A673 (cell line): ENCODE results near the gene STAB1. TPM values are rescaled to one million over a fixed set of nuclear protein-coding genes. Genes with fewer than 3 reads are reported as not detected.

ENCODE experiments used
- BruUV-seq: library from RNA; stranded (reverse); fragments of 400-500 nt; replicated peaks from 2 replicates; lab custom pipeline; 2021; lab: Mats Ljungman, UMichigan
- CTCF ChIA-PET: fragments of 300-600 bp; sonication (Branson Sonifier 250); formaldehyde crosslinking; loops from one replicate; lab custom pipeline; 2022; ENCODE audit warnings: antibody characterized with exemption; lab: Charles Lee
- POLR2A ChIA-PET: fragments of 300-600 bp; sonication (Branson Sonifier 250); formaldehyde crosslinking; loops from one replicate; lab custom pipeline; 2022; ENCODE audit warnings: antibody characterized with exemption; ENCODE audit not compliant: low non-redundant PET; lab: Charles Lee
- DNase-seq: peaks from one replicate; pipeline ENCODE4 v3.0.0-alpha.2; 2015; ENCODE audit warnings: low spot score
- H3K27ac ChIP-seq: fragments of 200-600 bp; sonication (generic); 2 replicates; pipeline ENCODE4 v1.5.1; 2016; ENCODE audit warnings: mixed run types, low read depth, mild to moderate bottlenecking, mixed read lengths, antibody characterized with exemption, low read length; ENCODE audit not compliant: poor library complexity, severe bottlenecking
- H3K27me3 ChIP-seq: fragments of 200-600 bp; sonication (generic); replicated peaks from 2 replicates; pipeline ENCODE4 v1.6.1; 2017; ENCODE audit warnings: mixed run types, low read depth, mild to moderate bottlenecking, mixed read lengths, antibody characterized with exemption, low read length; ENCODE audit not compliant: insufficient read depth, poor library complexity
- H3K36me3 ChIP-seq: fragments of 200-600 bp; sonication (generic); 2 replicates; pipeline ENCODE4 v1.6.1; 2016; ENCODE audit warnings: mixed run types, mild to moderate bottlenecking, mixed read lengths, antibody characterized with exemption, low read length; ENCODE audit not compliant: insufficient read depth, poor library complexity, severe bottlenecking
- H3K4me1 ChIP-seq: fragments of 200-600 bp; sonication (generic); 2 replicates; pipeline ENCODE4 v1.6.1; 2017; ENCODE audit warnings: mixed run types, mild to moderate bottlenecking, mixed read lengths, antibody characterized with exemption, low read length; ENCODE audit not compliant: insufficient read depth, poor library complexity, severe bottlenecking
- H3K4me3 ChIP-seq: fragments of 200-600 bp; sonication (generic); 2 replicates; pipeline ENCODE4 v1.5.1; 2016; ENCODE audit warnings: low read depth, mixed run types, mild to moderate bottlenecking, mixed read lengths, low read length; ENCODE audit not compliant: poor library complexity, severe bottlenecking
- H3K9me3 ChIP-seq: fragments of 200-600 bp; sonication (generic); 2 replicates; pipeline ENCODE4 v1.6.1; 2016; ENCODE audit warnings: mixed run types, low read depth, mild to moderate bottlenecking, mixed read lengths, antibody characterized with exemption, low read length; ENCODE audit not compliant: poor library complexity, severe bottlenecking
- CTCF ChIP-seq: fragments of 300-800, 200-600 bp; sonication (generic); conservative IDR thresholded peaks from 2 replicates; pipeline ENCODE4 v1.5.1; 2017; ENCODE audit warnings: low read depth, mild to moderate bottlenecking, antibody characterized with exemption, low read length, moderate library complexity, mixed read lengths
- EZH2 ChIP-seq: fragments of 200-600 bp; sonication (generic); IDR thresholded peaks from 2 replicates; pipeline ENCODE4 v1.6.1; 2017; ENCODE audit warnings: borderline replicate concordance, low read depth, mild to moderate bottlenecking, mixed read lengths, antibody characterized with exemption, low read length; ENCODE audit not compliant: poor library complexity, severe bottlenecking
- intact Hi-C: fragments of 100-400 bp; cut with micrococcal nuclease; formaldehyde crosslinking; loops from one replicate; pipeline ENCODE4 v1.10.0; 2022; ENCODE audit not compliant: unreplicated experiment
- total RNA-seq: library from RNA; stranded (reverse); gene quantifications from 2 replicates; pipeline ENCODE4 v1.2.3, GENCODE V29; 2021

Gene STAB1
- total RNA-seq, 1 experiment from 2014 or later, result 0.41 TPM

- no peak for TF ChIP-seq EZH2
- TF ChIP-seq CTCF, result no peak
- H3K9me3 ChIP-seq, result no peaks in the 10 kb centered on the region
- no peak overlapping the region for H3K27ac ChIP-seq
- intact Hi-C loops, result no loop called here
- ChIA-PET POLR2A (no interaction called here), CTCF (interaction anchor here (0.6 kb wide), 1 partner anchor 706 kb away, joined by 4 read pairs; no protein-coding TSS in a partner anchor)
- peaks cover 3% of the 10 kb centered on the region for H3K36me3 ChIP-seq
- no peaks in the 10 kb centered on the region for H3K4me1 ChIP-seq
- no TSS peak for BruUV-seq
- H3K27me3 ChIP-seq, result no peaks in the 10 kb centered on the region
- DNase-seq, result no peak
- H3K4me3 ChIP-seq, result no peak overlapping the region
Measured at GRCh38 chr3:52483081-52483480, 12.1 kb upstream of the STAB1 start.

GRCh38 chr3:52483577-52484381 lies 11.4 kb upstream of the STAB1 start:
- ChIA-PET CTCF (no interaction called here), POLR2A (no interaction called here)
- no peak overlapping the region for H3K4me3 ChIP-seq
- no peak for DNase-seq
- no peaks in the 10 kb centered on the region for H3K9me3 ChIP-seq
- no peaks in the 10 kb centered on the region for H3K4me1 ChIP-seq
- no peak overlapping the region for H3K27ac ChIP-seq
- H3K27me3 ChIP-seq, result no peaks in the 10 kb centered on the region
- no TSS peak for BruUV-seq
- intact Hi-C loops, result no loop called here
- TF ChIP-seq CTCF (no peak), EZH2 (no peak)
- peaks cover 3% of the 10 kb centered on the region for H3K36me3 ChIP-seq

GRCh38 chr3:52484680-52485461 lies 10.3 kb upstream of the STAB1 start:
- Histone ChIP-seq H3K27ac (no peak overlapping the region), H3K4me3 (no peak overlapping the region), H3K9me3 (no peaks in the 10 kb centered on the region), H3K36me3 (peaks cover 3% of the 10 kb centered on the region), H3K4me1 (no peaks in the 10 kb centered on the region), H3K27me3 (no peaks in the 10 kb centered on the region)
- CTCF ChIA-PET, result no interaction called here
- no peak for DNase-seq
- TF ChIP-seq EZH2, result no peak
- intact Hi-C loops, result no loop called here
- no TSS peak for BruUV-seq
- POLR2A ChIA-PET, result no interaction called here
